GM21737 (cell line): Measurements from ENCODE around the gene MECR.

Experiments
- ATAC-seq: cut with Tn5 transposase; IDR thresholded peaks from one replicate; pipeline ENCODE4 v1.9.1; 2021; ENCODE audit warnings: mild to moderate bottlenecking, moderate library complexity; ENCODE audit not compliant: unreplicated experiment

Gene MECR

DNA sequence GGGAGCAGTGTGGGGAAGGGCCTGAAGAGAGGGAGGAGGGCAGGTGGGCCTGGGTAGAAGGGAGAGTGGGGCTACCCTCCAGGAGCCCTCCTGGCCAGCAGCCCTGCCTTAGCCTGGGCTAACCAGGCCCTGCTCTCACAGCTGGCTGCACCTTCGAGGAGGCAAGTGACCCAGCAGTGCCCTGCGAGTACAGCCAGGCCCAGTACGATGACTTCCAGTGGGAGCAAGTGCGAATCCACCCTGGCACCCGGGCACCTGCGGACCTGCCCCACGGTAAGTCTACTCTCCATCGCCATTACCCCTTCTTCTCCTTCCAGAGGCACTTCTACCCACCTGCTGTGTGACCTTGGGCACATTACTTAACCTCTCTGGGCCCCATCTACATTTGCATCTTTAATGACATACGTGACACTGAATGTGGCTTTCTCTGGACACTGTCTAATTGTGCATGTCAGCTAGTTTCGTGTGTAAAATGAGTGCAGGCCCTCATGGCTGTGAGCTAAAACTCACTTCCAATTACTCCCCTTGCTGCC, 24.5 kb upstream of the MECR start:
- no peak for ATAC-seq

DNA sequence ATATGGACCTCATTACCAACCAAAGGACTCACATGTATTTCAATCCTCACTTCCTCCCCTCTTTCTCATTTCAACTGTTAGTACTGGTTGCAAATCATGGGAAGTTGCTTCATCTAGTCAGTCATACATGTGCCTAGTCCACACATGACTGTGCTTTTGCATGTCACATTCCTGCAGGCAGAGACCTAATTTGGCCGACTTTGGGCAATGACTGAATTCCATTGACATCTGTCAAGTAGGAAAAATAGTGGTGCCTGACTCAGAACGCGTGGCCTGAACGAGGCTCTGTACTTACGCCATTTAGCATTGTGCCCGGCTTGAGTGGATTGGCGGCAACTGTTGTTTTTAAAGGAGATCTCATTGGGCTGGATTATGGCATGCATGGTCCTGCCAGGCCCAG, 23.6 kb upstream of the MECR start:
- no peak for ATAC-seq

DNA sequence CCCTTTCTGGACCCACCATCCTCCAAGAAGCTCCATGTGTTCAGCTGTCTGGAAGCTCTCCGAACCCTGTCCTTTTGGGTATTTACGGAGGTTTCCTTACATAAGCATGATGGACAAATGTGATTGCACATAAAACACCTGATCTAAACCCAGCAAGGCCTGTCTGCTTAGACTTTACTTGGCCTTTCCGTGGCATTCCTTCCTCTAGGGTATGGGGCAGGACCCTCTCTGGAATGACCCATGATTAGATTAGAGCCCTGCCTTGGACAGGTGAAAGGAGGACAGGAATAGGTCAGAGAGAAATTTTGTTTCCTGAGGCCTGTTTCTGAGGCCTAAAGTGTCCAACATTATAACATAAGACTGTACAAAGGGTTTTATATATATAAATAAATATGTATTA, 22.4 kb upstream of the MECR start:
- no peak for ATAC-seq

DNA sequence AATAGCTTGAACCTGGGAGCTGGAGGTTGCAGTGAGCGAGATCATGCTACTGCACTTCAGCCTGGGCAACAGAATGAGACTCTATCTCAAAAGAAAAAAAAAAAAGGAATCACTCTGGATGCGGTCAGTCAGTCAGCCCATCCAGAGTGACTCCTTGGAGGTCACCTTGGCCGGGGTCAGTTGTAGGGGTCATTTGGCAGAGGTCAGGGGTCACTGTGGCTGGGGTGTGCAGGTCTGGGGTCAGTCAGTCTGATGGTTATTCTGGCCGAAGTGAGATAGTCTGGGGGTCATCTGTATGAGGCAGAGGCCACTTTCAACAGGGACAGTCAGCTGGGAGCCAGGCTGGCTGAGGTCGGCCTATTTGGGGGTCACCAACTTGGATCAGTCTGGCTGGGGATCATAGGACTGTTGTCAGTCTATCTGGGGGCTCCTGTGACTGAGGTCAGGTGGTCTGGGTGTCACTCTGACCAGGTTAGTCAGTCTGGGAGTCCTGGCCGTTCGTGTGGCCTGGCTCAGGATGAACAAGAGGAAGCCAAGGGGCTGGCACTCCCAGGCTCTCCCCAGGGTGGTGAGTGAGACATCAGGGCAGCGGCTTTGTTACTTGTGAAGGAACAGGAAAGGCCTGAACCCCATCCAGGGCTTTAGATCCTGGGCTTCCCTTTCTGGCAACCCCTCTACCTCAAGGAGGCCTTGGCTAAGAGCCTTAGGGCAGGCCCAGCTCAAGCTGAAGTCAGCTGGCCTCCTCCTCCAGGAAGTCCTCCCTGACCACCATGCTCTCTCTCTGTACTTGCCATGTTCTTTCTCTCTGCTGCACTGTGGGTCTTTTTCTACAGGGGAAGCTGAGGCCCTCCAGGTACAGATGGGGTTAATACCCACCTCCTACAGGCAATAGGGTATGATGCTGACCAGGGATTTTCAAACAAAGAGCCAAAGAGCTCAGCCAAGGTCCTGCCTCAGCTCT, 20.7 kb upstream of the MECR start:
- no peak for ATAC-seq

DNA sequence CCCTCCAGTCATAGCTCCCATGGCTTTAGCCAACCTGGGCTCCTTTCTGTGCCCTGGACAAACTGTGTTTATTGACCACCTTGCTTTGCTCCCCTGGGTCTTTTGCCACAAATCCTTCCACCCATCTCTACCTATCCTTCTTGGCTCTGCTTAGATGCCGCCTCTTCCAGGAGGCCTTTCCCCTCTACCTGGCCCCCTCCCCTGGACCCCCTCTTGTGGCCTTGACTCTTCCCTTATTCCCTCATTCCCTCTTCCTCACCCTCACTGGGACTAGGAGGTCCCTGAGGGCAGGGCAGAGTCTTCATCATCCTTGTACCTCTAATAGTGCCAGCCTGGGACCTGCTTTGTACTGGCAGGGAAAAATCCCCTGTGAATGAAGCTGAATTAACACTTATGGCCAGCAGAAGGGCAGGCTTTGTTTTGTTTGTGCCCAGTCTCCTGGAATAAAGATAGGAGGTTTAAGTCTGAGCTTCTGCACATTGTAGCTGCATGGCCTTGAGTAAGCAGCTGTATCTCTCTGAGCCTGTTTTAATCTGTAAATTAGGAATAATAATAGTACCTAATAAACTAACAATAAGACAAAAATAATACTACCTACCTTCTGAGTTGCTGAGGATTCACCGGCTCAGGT, 19.3 kb upstream of the MECR start:
- no peak for ATAC-seq

DNA sequence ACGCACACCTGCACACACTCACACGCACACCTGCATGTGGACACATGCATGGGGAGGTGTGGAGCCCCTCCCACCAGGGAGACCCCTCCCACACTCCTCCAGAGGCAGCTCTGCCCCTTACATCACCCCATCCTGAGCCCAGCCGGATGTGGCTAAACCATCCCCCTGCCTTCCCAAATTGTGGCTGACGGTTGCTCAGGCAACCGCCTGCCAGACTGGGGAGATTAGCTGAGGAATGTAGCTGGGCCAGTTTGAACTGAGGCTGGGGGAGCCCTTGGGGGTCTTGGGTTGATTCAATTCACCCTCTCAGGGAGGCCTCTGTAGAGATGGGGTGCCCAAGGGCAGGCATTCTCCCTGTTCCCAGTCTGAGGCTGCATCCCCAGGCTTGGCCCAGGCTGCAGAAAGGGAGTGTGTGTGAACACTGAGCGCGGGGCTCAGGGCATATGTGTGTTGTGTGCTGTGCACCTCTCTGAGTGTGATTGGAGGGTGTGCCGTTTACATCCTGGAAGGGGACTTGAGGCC, 18.5 kb upstream of the MECR start:
- ATAC-seq = no peak

DNA sequence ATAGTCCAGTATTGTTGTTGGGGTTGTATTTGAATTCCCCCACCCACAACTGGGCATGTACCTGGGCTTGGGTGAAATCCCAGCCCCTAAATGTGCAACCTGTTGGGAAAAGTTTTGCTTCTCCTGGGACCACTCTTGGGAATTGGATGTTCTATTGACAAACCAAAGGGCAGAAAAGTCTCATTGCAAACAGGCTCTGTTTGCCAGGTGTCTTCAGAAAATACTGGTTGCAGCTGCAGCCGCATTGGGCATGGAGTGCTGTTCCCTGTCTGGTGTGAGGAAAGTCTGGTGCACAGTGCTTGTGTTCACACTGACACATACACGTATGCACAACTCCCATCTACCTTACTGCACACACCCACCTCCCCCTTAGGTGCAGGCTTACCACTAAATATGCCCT, 17.7 kb upstream of the MECR start:
- ATAC-seq = no peak

DNA sequence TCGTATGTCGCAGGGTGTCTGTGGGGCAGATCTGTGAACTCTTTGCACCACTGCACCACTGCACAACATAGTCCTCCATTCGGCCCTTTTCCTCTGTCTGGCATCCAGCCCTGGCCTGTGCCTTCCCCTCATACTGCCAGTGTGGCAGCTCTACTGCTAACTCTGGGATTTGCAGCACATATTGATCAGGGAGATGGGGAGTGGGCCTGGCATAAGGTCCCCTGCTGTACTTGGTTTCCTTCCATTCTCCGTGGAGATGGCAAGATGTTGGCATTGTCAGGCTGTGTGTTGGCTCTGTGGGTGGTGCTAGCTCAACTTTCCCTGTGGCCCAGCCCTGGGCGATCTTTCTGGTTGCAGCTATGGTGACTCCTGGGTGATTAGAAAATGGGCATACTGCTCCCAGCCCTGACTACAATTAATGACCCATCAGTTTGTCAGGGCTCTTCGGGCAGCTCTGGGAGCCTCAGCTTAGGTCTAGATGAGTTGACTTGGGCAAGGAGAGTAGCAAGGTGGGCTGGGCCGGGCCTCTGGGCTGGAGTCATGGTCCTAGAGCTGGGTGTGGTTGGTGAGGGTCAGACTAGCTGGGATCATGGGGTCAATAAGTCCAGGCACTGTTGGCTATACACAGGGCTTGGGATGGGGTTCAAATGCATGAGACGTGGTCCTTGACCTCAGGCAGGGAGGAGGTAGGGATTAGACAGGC, 17.0 kb upstream of the MECR start:
- ATAC-seq = no peak

DNA sequence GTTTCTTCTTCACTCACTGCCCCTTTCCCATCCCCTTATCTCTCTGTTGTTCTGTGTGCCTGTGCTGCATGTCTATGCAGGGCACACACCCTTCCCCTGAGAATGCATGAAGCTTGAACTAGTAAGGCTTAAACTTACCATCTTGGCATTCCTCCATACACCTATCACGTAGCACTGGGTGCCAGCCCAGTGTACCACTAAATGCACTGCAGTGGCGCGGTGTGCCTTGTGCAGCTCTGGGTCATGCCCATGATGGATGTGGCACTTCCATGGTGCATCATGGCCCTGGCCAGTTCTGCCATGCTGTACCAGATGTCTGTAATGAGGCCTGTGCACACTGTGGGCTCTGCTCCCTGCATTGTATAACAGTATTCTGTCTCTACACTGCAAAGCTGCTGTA, 16.3 kb upstream of the MECR start:
- no peak for ATAC-seq

DNA sequence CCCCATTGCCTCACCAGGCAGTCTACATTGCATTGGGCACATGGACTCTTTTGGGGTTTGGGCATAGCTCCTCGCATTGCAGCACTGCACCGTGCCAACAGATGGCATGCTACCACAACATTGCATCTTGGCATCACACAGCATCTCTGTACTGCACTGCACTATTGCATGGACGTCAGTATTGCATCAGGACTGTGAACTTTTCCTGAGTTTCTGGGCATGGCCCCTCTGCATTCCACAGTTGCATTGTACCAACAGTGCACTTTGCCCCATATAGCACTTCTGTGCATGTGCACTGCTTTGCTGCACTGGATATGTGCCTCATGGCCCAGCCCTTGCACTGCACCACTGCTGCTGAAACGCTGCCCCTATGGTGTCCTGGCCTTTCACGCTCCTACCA, 15.1 kb upstream of the MECR start:
- no peak for ATAC-seq

DNA sequence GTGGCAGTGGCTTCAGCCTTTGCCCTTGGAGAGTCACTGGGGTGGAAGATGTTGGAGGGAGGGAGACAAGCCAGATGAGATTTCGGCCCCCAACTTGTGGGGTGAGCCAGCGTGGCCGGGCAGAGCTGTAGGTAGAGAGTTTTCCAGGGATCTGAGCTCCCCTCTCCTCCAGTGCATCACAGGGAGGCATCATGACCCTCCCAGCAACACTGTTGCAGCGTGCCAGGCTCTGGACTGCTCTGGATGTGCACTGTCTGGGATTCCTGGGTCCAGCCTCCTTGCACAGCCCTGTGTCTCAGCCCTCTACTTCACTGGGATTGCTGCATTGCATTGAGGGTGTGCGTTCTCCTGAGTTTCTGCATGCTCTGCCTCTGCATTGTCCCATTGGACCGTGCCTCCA, 14.5 kb upstream of the MECR start:
- ATAC-seq = no peak

DNA sequence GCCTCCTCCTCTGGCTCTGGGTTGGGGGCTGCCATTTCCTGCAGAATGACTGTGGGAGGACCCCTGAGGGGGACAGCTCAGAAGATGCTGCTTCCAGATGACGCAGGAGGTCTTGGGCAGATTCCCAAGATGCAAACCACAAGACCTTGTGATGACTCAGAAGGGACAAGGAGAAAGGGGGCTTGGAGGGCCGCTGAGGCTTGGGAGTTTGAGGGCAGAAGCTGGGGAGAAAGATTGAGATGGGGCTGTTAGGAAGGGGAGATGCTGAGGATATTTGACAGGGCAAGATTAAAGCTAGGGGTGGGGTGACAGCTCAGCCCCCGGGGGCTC, 13.1 kb upstream of the MECR start:
- no peak for ATAC-seq

DNA sequence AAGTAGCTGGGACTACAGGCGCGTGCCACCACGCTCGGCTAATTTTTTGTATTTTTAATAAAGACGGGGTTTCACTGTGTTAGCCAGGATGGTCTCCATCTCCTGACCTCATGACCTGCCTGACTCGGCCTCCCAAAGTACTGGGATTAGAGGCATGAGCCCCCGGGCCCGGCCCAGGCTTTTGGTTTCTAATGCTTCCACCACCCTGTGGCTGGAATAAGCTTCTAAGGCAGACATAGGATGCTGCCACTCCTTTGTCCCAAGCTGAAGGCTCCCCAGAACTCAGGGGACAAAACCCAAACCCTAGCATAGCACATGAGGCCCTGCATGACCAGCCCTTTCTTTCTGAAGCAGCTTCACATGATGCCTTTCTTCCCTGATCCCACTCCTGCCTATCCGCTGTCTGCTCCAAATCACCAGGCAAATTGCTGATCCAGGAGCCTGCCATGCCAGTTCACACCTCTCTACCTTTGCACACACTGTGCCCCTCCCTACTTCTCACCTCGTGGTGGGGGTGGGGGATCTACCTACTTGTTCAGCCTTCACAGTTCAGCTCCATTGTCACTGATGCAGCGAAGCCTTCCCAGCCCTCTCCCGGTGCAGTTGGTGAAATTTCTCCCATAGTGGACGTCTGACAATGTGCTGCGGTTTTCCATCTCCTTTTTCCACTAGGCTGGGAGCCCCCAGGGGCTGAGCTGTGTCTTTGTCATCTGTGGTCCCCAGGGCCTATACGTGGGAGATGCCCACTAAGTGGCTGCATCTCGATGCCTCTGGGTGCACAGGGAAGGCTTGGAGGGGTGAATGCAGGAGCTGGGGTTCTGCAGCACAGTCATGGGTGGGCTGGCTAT, 12.5 kb upstream of the MECR start:
- ATAC-seq = no peak

DNA sequence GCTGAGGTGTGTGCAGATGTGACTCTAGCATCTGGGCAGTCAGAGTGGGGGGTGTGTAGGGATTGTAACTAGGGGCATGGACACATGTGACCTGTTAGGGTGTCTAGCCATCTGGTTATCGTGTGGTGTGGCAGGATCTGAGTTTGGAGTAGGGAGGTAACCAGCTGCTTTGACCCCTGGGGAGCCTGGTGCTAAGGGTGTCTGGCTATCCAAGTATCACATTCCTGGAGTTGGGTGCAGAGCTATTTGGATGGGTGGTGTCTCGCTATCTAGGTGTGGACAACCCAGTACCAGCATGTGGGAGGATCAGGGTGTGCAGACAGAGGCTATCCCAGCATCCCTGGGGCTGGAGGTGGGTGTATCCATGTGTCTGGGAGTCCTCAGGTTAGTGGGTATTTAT, 10.3 kb upstream of the MECR start:
- ATAC-seq = no peak

DNA sequence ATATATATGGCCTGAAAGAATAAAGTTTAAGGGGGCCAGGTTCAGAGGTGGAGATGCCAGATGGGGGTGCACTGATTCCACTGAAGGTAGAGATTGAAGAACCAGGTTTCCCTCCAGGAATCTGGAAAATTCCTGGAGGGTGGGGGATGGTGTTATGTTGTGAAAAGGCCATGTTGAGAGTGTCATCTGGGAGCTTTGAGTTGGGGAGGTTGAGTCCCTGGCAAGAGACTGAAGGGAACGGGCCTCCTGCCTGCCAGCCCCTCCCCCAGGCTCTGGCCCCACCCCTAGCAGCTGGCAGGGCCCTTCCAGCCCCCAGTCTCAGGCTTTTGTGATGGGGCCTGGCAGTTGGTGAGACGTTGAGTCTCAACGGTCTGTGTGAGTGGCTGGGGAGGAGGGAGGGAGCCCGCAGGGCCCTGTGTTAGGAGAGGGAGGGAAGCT, 9.7 kb upstream of the MECR start:
- ATAC-seq = no peak

DNA sequence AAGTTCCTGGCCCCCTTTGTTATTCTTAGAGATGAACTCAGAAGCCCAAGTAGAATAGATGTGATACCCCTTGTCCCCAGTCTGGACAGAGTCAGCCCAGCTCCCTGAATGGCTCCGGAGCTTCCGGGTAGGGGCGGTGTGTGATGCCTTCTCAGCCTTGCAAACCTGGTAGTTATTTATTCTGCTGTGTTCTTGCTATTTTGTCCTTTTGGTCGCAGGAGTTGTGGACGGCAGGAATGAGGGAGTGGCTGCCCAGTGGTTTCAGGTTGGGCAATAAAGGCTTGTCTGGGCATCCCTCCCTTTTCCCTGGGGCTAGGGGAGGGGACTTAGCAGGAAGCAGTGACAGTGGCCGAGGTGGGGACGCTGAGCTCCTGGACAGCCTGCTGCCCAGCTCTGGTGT, 8.4 kb upstream of the MECR start:
- ATAC-seq = no peak

DNA sequence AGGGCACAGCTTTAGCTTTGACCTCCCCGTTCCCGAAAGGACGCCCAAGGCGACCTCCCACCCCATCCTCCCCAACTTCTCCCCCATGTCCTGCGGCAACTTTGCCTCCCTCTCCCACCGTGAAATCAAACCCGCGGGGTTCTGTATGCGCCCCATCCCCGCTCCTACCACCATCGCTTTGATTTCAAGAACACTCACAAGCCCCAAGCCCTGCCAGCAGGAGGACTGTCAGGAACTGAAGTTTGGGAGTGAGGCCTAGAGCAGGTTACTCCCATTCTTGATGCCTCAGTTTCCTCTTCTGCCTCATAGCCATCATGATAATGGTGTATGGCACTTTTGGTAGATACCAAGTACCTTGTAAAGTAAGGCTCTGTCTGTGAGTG, 7.9 kb upstream of the MECR start:
- no peak for ATAC-seq

DNA sequence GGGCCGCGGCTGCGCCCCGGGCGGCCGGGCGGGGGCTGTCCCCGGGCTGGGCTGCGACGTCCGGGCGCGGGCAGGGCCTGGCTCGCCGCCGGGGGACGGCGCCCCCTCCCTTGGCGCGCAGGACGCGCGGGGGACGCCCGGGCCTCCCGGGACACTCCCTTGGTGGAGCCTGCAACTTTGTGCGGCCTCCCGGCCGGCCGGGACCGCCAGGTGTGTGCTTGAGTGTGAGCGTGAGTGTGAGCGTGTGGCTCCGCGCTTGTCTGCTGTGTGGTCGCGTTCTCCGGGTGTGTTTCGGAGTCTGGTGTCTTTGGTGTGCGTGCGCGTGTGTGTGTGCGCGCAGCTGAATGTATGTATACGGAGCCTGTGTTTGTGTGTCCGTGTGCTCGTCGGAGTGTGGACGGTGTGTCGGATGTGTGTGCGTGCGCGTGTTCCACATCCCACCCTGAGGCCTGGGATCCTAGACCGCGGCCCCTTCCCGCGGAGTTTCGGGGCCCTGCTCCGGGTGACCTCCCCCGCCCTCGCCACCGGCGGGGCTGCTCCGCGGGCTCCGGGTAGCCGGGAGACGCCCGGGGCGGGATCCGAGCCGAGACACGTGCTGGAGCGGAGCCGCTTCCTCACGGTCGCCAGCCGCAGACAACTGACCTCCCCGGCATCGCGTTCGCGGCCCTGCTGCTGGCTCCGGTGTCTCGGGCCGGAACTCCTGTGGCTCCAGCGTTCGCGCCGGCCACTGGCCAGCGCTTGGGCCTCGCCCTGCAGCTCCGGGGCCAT, 7.3 kb upstream of the MECR start:
- no peak for ATAC-seq

DNA sequence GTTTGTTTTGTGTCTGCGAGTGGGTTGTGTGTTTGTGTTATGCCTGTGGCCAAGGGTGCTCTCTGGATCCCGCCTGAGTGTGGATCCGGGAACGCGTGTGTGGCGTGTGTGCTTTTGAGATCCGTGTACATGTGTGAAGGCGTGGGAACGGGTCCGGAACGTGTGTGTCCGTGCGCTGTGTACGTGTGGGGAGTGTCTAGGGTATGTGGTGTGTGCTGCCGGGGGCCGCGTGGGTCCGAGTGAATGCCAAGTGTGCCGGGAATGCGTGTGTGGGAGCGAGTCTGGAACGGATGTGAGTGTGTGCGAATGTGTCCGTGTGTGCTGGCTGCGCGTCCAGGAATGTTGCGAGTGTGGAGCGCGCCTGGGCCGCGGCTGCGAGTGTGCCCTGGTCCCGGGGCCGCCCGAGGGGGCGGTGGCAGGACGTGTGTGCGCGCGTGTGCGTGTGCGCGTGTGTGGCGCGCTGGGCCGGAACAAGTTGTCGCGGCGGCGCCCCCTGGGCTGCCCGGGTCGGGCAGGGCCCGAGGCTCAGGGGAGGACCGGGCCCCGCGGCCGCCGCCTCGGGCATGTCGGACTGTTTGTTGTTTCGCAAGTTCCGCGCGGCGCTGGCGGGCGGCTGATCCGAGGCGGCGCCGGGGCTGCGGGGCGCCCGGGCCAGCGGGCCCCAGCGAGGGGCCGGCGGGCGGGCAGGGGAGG, 6.5 kb upstream of the MECR start:
- no peak for ATAC-seq
